ENCODE results near the gene TMEM14A.
A peak's percentile ranks its signal among the peaks of the same experiment; 100 is the strongest.

Gene TMEM14A

GRCh38 chr6:52664186-52664990, 6.5 kb upstream of the TMEM14A start:
- H3K36me3 ChIP-seq (replicated peaks), result no peaks in the 10 kb centered on the region
- H3K27ac ChIP-seq, result peak overlapping the region; percentile 31
- no peaks in the 10 kb centered on the region for H3K27me3 ChIP-seq (replicated peaks)
- TF ChIP-seq CTCF (IDR thresholded peaks at IDR 0.05; ENCODE audit: low read depth, low read length, missing control alignments), result no peak
- in situ Hi-C loops (cut with HindIII; ENCODE audit: low pct_ligation_motif_present, low sequenced_read_pairs), result loop anchor here (25.0 kb wide), 2 partner anchors 252 to 377 kb away; partner anchors contain the start of genes EFHC1 and MCM3
- DNase-seq, result peak; percentile 95
- H3K4me3 ChIP-seq (ENCODE audit: low read depth, low read length), result peak overlapping the region; percentile 73

GRCh38 chr6:52664991-52665686, 5.8 kb upstream of the TMEM14A start:
- Histone ChIP-seq H3K27ac (no peak overlapping the region), H3K27me3 (replicated peaks) (no peaks in the 10 kb centered on the region), H3K4me3 (ENCODE audit: low read depth, low read length) (peak overlapping the region; percentile 73), H3K36me3 (replicated peaks) (no peaks in the 10 kb centered on the region)
- DNase-seq, result no peak
- TF ChIP-seq CTCF (IDR thresholded peaks at IDR 0.05; ENCODE audit: low read depth, low read length, missing control alignments), result no peak
- in situ Hi-C loops (cut with HindIII; ENCODE audit: low pct_ligation_motif_present, low sequenced_read_pairs), result loop anchor here (25.0 kb wide), 2 partner anchors 253 to 378 kb away; partner anchors contain the start of genes EFHC1 and MCM3

GRCh38 chr6:52666071-52666470, 4.8 kb upstream of the TMEM14A start:
- in situ Hi-C loops (cut with HindIII; ENCODE audit: low pct_ligation_motif_present, low sequenced_read_pairs), result loop anchor here (25.0 kb wide), 2 partner anchors 254 to 379 kb away; partner anchors contain the start of genes EFHC1 and MCM3
- DNase-seq, result no peak
- Histone ChIP-seq H3K27ac (no peak overlapping the region), H3K27me3 (replicated peaks) (no peaks in the 10 kb centered on the region), H3K36me3 (replicated peaks) (no peaks in the 10 kb centered on the region), H3K4me3 (ENCODE audit: low read depth, low read length) (peak overlapping the region; percentile 73)
- no peak for TF ChIP-seq CTCF (IDR thresholded peaks at IDR 0.05; ENCODE audit: low read depth, low read length, missing control alignments)

- DNase-seq, result no peak
- in situ Hi-C loops (cut with HindIII; ENCODE audit: low pct_ligation_motif_present, low sequenced_read_pairs), result loop anchor here (25.0 kb wide), 2 partner anchors 254 to 379 kb away; partner anchors contain the start of genes EFHC1 and MCM3
- H3K27me3 ChIP-seq (replicated peaks), result no peaks in the 10 kb centered on the region
- no peak overlapping the region for H3K4me3 ChIP-seq (ENCODE audit: low read depth, low read length)
- TF ChIP-seq CTCF (IDR thresholded peaks at IDR 0.05; ENCODE audit: low read depth, low read length, missing control alignments), result no peak
- no peak overlapping the region for H3K27ac ChIP-seq
- H3K36me3 ChIP-seq (replicated peaks), result no peaks in the 10 kb centered on the region
Measured at GRCh38 chr6:52666523-52666922, 4.4 kb upstream of the TMEM14A start.

GRCh38 chr6:52667572-52667971, 3.3 kb upstream of the TMEM14A start:
- H3K36me3 ChIP-seq (replicated peaks), result no peaks in the 10 kb centered on the region
- H3K4me3 ChIP-seq (ENCODE audit: low read depth, low read length), result no peak overlapping the region
- in situ Hi-C loops (cut with HindIII; ENCODE audit: low pct_ligation_motif_present, low sequenced_read_pairs), result loop anchor here (25.0 kb wide), 2 partner anchors 255 to 380 kb away; partner anchors contain the start of genes EFHC1 and MCM3
- no peak overlapping the region for H3K27ac ChIP-seq
- no peak for TF ChIP-seq CTCF (IDR thresholded peaks at IDR 0.05; ENCODE audit: low read depth, low read length, missing control alignments)
- no peaks in the 10 kb centered on the region for H3K27me3 ChIP-seq (replicated peaks)
- DNase-seq, result no peak
